Globus pallidus (tissue), 1 donor: ENCODE data around the gene ALKBH4.
"Not testable (repeated sequence)": the region's sequence is repeated elsewhere in the genome, so short reads cannot be mapped to it uniquely, and the experiment has no call there.

ENCODE experiments used
- DNase-seq: peaks from one replicate; pipeline ENCODE4 v3.0.0-alpha.2; 2015; ENCODE audit warnings: low spot score

ALKBH4 gene

DNA sequence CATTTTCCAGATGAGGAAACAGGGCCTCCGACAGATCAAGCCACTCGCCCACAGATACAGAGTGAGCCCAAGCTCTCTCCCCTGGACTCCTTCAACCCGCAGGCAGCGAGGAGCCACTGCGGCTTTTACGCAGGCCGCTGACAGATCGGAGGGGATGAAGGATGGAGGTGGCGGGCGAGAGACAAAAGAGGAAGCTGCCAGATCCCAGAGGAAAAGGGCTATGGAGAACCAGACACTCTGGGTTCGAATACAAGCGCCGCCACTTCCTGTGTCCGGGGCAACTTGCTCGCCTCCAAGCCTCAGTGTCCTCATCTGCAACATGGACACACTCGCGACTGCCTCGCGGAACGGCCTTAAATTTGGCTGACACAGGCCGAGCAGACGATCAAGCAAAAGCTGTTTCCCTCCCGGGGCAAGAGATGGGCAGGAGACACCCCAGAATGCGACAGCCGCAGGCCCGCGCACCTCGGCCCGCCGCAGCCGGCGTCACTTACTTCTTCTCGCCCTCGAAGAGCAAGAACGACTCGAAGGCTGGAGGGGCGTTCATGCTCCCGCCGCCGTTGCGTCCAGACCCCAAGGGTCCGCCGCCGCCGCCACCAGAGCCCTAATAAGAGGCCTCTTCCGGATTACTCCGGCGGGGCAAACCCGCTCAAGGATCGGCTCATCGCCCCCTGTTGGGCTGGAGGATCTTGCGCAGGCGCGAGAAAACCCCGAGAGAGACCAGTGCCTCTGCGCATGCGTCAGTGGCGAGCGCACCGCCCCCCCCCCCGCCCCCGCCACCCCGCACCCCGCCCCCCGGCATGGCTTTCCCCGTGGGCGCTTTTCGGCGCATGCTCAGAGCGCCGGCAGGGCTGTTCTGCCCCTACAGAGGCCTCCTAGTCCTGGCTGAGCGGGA lies 13.9 kb upstream of the ALKBH4 start, which contains the start of gene POLR2J:
POLR2J (minus strand) TSS at position 609 of the 895 bp plus-strand sequence; CDS start at position 547, 62 bp downstream.
- not testable (repeated sequence) for DNase-seq

GRCh38 chr7:102474736-102475435 lies 10.2 kb upstream of the ALKBH4 start:
- DNase-seq: not testable (repeated sequence)

- DNase-seq: not testable (repeated sequence)
These were observed 9.5 kb upstream of the ALKBH4 start for GRCh38 chr7:102474116-102474515.

DNA sequence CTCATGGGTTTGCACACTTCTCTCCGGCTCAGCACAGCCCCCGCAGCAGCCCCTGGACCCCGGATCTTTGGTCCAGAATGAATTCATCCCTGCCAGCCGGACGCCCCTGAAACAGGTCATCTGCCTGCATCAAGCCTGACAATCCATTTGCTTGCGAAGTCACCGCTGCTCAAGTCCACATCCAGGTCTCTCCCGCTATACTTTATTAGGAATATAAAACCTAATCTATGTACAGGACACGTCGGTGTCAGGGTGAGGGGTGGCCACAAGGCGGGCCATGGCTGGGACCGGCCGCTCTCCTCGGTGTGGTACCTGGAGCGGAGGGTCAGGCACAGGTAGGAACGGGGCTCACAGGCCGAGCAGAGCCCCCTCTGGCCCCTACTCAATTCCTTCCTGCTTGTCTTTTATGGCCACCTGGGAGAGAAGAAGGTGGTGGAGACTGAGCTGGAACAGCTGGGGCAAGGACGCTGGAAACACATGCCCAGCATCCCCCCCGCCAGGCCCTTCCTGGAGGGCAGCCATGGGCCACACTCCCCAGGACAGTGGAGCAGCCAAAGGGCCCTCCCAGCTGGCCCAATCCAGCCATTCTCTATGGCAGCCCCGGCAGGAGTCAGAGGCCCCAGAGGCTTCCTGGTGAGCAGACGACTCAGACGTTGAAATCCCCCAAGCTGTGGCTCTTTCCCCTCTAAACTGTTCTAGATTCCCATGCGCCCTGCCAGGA lies 8.8 kb upstream of the ALKBH4 start:
- DNase-seq: no peak

DNA sequence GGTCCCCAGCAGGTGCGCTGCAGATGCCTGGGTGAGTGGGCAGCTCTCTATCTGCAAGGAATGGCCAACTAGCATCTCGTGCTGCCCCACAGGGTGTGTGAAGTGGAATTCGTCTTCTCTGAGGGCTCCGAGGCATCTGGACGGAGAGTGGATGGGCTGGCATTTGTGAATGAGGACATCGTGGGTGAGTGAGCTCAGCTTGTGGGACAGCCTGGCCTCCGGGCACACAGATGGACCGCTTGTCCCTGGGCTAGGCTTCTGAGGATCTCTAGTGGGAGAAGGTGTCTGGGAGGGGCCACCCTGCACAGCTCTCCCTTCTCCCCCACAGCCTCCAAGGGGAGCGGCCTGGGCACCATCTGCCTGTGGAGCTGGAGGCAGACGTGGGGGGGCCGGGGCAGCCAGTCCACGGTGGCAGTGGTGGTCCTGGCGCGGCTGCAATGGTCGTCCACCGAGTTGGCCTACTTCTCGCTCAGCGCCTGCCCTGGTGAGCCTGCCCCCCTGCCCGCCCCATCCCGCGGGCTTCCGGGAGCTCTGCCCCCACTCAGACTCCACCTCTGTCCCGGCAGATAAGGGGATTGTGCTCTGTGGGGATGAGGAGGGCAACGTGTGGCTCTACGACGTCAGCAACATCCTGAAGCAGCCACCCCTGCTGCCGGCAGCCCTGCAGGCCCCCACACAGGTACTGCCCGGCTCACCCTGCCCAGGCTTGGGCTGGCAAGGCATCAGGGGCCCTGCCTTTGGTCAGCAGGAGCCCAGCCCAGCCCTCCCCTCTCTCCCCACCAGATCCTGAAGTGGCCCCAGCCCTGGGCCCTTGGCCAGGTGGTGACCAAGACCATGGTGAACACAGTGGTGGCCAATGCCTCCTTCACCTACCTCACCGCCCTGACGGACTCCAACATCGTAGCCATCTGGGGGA lies 7.7 kb upstream of the ALKBH4 start:
- no peak for DNase-seq

- DNase-seq: no peak
These were observed 7.1 kb upstream of the ALKBH4 start for GRCh38 chr7:102471791-102472125.

- DNase-seq: no peak
These were observed 5.5 kb upstream of the ALKBH4 start for GRCh38 chr7:102469972-102470825.

DNA sequence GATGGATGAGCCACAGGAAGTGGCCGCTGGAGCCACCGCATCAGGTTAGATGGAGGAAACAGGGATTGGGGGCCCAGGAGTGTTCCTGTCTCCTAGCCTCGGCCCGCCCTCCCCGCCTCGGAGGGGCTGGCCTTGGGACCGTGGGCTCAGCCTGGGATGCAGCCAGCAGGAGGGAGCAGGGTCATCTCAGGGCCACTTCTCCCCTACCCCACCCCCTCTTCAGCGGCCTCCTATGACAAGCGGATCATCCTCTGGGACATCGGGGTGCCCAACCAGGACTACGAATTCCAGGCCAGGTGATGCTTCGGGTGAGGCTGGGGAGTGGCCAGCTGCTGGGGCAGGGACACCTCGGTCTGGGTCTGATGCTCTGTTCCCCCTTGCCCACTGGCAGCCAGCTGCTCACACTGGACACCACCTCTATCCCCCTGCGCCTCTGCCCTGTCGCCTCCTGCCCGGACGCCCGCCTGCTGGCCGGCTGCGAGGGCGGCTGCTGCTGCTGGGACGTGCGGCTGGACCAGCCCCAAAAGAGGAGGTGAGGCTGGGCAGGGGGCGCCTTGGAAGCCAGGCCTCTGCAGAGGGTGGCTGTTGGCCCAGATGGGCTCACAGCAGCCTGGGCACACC lies 4.8 kb upstream of the ALKBH4 start:
- DNase-seq: no peak

- no peak for DNase-seq
These were observed 4.1 kb upstream of the ALKBH4 start for GRCh38 chr7:102468478-102469350.

GRCh38 chr7:102467581-102468477 lies 3.2 kb upstream of the ALKBH4 start:
- no peak for DNase-seq

DNA sequence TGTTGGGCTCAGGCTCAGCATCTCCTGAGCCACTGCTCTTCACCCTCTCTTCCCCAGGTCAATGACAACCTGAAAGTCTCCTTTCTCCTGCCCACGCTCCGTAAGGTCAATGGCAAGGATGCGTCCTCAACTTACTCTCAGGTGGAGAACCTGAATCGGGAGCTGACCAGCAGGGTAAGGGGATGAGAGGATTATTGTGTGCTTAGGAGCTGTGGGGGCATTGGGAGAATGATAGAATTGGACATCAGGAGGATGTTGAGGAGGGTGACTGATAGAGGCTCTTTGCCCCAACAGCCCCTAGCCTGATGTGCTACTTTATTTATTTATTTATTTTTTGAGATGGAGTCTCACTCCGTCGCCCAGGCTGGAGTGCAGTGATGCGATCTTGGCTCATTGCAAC lies 1.4 kb upstream of the ALKBH4 start:
- no peak for DNase-seq

DNA sequence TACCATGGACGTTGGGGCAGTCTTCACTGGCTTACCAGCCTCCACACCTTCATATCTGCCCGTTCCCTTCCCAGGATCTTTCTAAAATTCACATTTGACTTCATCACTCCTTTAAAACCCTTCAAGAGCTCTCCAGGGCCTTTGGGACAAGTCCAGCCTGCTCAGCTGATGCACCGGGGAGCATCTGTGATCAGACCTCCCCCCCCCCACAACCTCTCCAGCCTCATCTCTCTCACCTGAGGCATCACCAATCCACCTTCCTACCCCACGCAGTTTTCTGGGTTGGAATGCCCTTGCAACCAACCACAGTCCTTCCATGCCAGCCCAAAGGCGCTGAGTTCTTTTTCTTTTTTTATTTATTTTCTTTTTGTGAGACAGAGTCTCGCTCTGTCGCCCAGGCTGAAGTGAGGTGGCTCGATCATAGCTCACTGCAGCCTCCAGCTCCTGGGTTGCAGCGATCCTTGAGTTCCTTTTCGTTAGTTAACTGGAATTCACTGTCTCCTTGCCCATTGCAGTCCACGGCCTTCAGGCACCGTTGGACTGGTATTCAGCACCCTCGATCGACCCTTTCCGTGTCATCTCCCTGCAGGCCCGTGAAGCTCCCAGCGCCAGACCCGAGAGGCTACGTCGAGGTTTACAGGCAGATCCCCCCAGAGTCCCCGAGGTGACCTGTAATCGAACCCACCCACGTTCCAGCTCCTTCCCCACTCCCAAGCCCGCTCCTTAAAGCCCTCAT lies 654 bp downstream of the ALKBH4 start:
- no peak for DNase-seq

DNA sequence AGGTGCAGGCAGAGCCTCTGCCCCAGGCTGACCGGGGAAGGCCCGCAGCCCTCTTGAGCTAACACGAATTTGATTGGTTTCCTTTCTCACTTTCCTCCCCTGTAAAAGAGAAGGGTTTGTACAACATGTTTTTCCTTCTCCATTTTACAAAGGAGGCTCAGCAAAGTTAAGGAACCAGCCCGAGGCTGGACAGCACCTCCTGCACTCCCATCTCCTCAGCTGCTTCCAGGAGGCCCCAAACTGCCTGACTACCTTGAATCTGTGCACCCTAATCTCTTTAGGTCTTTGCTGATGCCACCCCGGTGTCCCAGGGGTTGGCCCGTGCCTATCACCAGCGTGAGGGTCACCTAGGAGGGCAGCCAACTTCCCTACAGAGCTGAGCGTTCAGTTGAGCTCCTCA lies 4.2 kb downstream of the ALKBH4 start:
- no peak for DNase-seq

DNA sequence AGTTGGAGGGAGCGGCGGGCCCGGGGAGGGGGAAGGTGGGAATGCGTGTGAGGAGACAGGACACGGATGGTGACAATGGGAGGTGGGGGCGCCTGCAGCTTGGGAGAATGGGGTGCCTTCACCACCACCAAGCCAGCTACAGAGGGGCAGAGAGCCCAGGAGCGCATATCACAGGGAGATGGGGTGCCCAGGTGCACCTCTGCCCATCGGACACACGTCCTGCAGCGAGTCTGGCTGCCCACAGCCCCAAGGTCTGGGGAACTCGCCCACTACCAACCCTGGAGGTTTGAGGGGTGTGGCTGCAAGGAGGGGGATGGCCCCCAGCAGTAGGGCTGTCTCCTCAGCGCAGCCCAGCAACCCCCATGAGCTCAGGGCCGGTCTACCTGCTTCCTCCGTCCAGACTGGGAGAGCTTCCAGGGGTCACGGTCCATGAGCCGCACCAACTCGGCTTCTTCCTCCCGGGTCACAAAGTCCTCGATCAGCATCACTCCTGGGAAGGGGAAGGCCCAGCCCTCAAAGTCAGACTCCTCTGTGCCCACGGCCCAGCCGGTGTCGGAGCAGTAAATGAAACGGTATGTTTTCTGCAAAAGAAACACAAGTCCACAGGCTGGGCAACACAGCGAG lies 5.3 kb downstream of the ALKBH4 start:
- no peak for DNase-seq

DNA sequence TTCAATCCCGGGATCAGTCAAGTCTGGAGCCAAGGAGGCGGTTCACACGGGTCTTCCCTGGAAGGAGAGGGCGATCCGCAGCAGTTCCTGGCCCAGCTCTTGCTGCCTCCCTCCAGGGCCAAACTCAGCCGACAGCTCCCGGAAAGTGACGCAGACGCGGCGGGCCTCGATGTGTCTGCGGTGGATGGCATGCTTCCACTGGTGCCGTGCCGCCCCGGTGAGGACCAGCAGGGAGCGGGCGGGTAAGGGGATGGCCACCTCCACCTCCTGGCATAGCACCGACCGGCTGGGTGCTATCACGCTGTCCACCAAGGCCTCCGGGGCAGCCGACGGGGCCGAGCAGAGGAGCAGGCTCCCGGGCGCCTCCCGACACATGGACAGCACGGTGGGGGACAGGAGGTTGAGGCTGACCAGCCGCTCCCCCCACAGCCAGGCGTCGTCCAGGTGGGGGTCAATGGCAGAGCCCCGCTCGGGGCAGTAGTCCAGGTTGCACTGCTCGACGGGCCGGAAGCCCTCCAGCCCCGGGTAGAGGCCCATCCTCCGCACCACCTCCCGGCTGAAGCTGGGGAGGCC lies 7.2 kb downstream of the ALKBH4 start:
- no peak for DNase-seq

DNA sequence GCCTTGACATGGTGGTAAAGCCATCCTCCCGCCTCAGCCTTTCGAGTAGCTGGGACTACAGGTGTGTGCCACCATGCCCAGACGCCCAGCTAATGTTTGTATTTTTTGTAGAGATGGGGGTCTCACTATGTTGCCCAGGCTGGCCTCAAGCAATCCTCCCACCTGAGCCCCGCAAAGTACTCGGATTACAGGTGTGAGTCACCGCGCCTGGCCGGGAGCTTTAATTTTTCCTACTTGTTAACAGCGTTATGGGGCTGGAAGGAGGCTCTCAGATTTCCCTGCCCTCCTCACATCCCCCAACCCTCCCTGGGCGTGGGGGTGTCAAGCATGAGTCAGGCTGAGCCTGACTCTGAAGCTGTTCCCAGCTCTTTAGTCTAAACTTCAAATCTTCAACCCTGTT lies 8.3 kb downstream of the ALKBH4 start:
- no peak for DNase-seq

DNA sequence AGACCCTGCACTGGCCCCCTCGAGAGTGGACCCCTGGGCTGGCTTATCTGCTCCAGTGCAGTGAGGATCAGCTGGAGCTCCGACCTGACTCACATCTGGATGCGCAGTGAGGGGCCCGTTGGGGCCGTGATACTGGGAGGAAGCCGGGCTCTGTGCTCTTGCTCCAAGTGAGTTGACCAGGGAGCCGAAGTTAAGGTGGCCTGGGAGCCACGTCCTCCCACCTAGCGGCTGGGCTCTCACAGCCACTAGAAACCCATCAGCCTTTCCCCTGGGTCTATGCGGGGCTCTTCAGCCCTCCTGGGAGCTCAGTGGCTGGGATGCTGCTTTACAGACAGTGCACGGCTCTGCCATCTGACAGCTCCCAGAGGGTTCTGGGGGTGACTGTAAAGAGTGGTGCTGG lies 9.1 kb downstream of the ALKBH4 start:
- DNase-seq: no peak
